Measurements from ENCODE around the gene REPS2. TPM values are rescaled to one million over a fixed set of nuclear protein-coding genes. Genes with fewer than 3 reads are reported as not detected.

Gene REPS2
- total and polyA plus RNA-seq, 9 of the 15 experiments (the other 6 are each of a cell fraction or from before 2014, with no cell fraction given): 0.01 to 0.07 (median 0.01) TPM; not detected in 3

- no peak for TF ChIP-seq BHLHE40 (IDR thresholded peaks at IDR 0.05; ENCODE audit: low read length)
- TF ChIP-seq, protein P1, sequence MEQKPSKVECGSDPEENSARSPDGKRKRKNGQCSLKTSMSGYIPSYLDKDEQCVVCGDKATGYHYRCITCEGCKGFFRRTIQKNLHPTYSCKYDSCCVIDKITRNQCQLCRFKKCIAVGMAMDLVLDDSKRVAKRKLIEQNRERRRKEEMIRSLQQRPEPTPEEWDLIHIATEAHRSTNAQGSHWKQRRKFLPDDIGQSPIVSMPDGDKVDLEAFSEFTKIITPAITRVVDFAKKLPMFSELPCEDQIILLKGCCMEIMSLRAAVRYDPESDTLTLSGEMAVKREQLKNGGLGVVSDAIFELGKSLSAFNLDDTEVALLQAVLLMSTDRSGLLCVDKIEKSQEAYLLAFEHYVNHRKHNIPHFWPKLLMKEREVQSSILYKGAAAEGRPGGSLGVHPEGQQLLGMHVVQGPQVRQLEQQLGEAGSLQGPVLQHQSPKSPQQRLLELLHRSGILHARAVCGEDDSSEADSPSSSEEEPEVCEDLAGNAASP (IDR thresholded peaks at IDR 0.05): no peak
- TF ChIP-seq AFF4 (CRISPR knock-in tag; IDR thresholded peaks at IDR 0.05): no peak
- no peak for TF ChIP-seq HDGF (IDR thresholded peaks at IDR 0.05)
- no peak for TF ChIP-seq HDAC2 (IDR thresholded peaks at IDR 0.05)
- TF ChIP-seq, protein P2, sequence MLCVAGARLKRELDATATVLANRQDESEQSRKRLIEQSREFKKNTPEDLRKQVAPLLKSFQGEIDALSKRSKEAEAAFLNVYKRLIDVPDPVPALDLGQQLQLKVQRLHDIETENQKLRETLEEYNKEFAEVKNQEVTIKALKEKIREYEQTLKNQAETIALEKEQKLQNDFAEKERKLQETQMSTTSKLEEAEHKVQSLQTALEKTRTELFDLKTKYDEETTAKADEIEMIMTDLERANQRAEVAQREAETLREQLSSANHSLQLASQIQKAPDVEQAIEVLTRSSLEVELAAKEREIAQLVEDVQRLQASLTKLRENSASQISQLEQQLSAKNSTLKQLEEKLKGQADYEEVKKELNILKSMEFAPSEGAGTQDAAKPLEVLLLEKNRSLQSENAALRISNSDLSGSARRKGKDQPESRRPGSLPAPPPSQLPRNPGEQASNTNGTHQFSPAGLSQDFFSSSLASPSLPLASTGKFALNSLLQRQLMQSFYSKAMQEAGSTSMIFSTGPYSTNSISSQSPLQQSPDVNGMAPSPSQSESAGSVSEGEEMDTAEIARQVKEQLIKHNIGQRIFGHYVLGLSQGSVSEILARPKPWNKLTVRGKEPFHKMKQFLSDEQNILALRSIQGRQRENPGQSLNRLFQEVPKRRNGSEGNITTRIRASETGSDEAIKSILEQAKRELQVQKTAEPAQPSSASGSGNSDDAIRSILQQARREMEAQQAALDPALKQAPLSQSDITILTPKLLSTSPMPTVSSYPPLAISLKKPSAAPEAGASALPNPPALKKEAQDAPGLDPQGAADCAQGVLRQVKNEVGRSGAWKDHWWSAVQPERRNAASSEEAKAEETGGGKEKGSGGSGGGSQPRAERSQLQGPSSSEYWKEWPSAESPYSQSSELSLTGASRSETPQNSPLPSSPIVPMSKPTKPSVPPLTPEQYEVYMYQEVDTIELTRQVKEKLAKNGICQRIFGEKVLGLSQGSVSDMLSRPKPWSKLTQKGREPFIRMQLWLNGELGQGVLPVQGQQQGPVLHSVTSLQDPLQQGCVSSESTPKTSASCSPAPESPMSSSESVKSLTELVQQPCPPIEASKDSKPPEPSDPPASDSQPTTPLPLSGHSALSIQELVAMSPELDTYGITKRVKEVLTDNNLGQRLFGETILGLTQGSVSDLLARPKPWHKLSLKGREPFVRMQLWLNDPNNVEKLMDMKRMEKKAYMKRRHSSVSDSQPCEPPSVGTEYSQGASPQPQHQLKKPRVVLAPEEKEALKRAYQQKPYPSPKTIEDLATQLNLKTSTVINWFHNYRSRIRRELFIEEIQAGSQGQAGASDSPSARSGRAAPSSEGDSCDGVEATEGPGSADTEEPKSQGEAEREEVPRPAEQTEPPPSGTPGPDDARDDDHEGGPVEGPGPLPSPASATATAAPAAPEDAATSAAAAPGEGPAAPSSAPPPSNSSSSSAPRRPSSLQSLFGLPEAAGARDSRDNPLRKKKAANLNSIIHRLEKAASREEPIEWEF (CRISPR knock-in tag; IDR thresholded peaks at IDR 0.05): no peak
- TF ChIP-seq, protein P3, sequence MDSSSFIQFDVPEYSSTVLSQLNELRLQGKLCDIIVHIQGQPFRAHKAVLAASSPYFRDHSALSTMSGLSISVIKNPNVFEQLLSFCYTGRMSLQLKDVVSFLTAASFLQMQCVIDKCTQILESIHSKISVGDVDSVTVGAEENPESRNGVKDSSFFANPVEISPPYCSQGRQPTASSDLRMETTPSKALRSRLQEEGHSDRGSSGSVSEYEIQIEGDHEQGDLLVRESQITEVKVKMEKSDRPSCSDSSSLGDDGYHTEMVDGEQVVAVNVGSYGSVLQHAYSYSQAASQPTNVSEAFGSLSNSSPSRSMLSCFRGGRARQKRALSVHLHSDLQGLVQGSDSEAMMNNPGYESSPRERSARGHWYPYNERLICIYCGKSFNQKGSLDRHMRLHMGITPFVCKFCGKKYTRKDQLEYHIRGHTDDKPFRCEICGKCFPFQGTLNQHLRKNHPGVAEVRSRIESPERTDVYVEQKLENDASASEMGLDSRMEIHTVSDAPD (CRISPR knock-in tag; IDR thresholded peaks at IDR 0.05): no peak
- no peak for TF ChIP-seq TCF7L2 (IDR thresholded peaks at IDR 0.05; ENCODE audit: low read depth, low read length)
- no peak for TF ChIP-seq ZNF347 (CRISPR knock-in tag; IDR thresholded peaks at IDR 0.05; ENCODE audit: low read depth)
- TF ChIP-seq RNF219 (CRISPR knock-in tag; IDR thresholded peaks at IDR 0.05): no peak
- no peak for TF ChIP-seq CXXC5 (CRISPR knock-in tag; IDR thresholded peaks at IDR 0.05)
- TF ChIP-seq U2AF1 (optimal IDR thresholded peaks at IDR 0.05; ENCODE audit: low read depth, low read length): no peak
Measured at GRCh38 chrX:17081511-17081910, 135.1 kb downstream of the REPS2 start (continued).
